Trophoblast cell (in vitro differentiated cells and primary cell): ENCODE results near the gene THADA.
"Not testable (repeated sequence)": the region's sequence is repeated elsewhere in the genome, so short reads cannot be mapped to it uniquely, and the experiment has no call there.

Experiments
- DNase-seq, 2 donors: peaks; one replicate each; pipeline ENCODE4 v3.0.0-alpha.2; 2016
- H2AFZ ChIP-seq: 2 replicates; pipeline ENCODE4 v1.6.1; 2013; ENCODE audit warnings: low read length, moderate library complexity, mild to moderate bottlenecking; ENCODE audit not compliant: insufficient read depth, poor library complexity
- H2AK5ac ChIP-seq: 2 replicates; pipeline ENCODE4 v1.6.1; 2013; ENCODE audit warnings: mild to moderate bottlenecking, low read length
- H2BK120ac ChIP-seq: 2 replicates; pipeline ENCODE4 v1.6.1; 2013; ENCODE audit warnings: low read length, mild to moderate bottlenecking, moderate library complexity; ENCODE audit not compliant: insufficient read depth, poor library complexity
- H2BK12ac ChIP-seq: 2 replicates; pipeline ENCODE4 v1.6.1; 2013; ENCODE audit warnings: mild to moderate bottlenecking, low read length, moderate library complexity
- H2BK5ac ChIP-seq: 2 replicates; pipeline ENCODE4 v1.6.1; 2013; ENCODE audit warnings: low read length, low read depth, moderate library complexity, mild to moderate bottlenecking; ENCODE audit not compliant: poor library complexity
- H3K14ac ChIP-seq: 2 replicates; pipeline ENCODE4 v1.6.1; 2013; ENCODE audit warnings: mild to moderate bottlenecking, low read length
- H3K18ac ChIP-seq: 2 replicates; pipeline ENCODE4 v1.6.1; 2013; ENCODE audit warnings: mild to moderate bottlenecking, low read length
- H3K23ac ChIP-seq: 2 replicates; pipeline ENCODE4 v1.6.1; 2013; ENCODE audit warnings: low read length
- H3K27ac ChIP-seq: 2 replicates; pipeline ENCODE4 v1.5.1; 2013; ENCODE audit warnings: low read depth, mild to moderate bottlenecking, inconsistent platforms, low read length, moderate library complexity
- H3K27me3 ChIP-seq: 2 replicates; pipeline ENCODE4 v1.6.1; 2013; ENCODE audit warnings: inconsistent platforms, mild to moderate bottlenecking, low read length, moderate library complexity; ENCODE audit not compliant: insufficient read depth
- H3K36me3 ChIP-seq, 2 experiments: 1 replicate in 1 of 2; 2 replicates in 1 of 2; pipeline ENCODE4 v1.6.1; 2013; ENCODE audit warnings: low read length in 2 of 2, mild to moderate bottlenecking in 2 of 2, moderate library complexity in 1 of 2; ENCODE audit not compliant: insufficient read depth in 2 of 2, control insufficient read depth in 1 of 2
- H3K4ac ChIP-seq: 2 replicates; pipeline ENCODE4 v1.6.1; 2013; ENCODE audit warnings: low read depth, mild to moderate bottlenecking, low read length, moderate library complexity
- H3K4me1 ChIP-seq, 2 experiments: 1 replicate in 1 of 2; 2 replicates in 1 of 2; pipeline ENCODE4 v1.6.1; 2013; ENCODE audit warnings: low read length in 2 of 2, mild to moderate bottlenecking in 2 of 2, moderate library complexity in 1 of 2; ENCODE audit not compliant: insufficient read depth in 2 of 2, control insufficient read depth in 1 of 2
- H3K4me2 ChIP-seq: 2 replicates; pipeline ENCODE4 v1.6.1; 2013; ENCODE audit warnings: inconsistent platforms, mild to moderate bottlenecking, low read length, moderate library complexity
- H3K4me3 ChIP-seq: 2 replicates; pipeline ENCODE4 v1.5.1; 2013; ENCODE audit warnings: mild to moderate bottlenecking, low read depth, low read length, inconsistent platforms
- H3K79me1 ChIP-seq: one replicate; pipeline ENCODE4 v1.6.1; 2013; ENCODE audit warnings: low read length
- H3K79me2 ChIP-seq: 2 replicates; pipeline ENCODE4 v1.6.1; 2013; ENCODE audit warnings: low read length, mild to moderate bottlenecking; ENCODE audit not compliant: control insufficient read depth, insufficient read depth, poor library complexity
- H3K9ac ChIP-seq: 2 replicates; pipeline ENCODE4 v1.6.1; 2013; ENCODE audit warnings: mild to moderate bottlenecking, low read length
- H3K9me3 ChIP-seq: 2 replicates; pipeline ENCODE4 v1.6.1; 2013; ENCODE audit warnings: low read depth, mild to moderate bottlenecking, control low read depth, inconsistent platforms, low read length; ENCODE audit not compliant: insufficient read depth
- H4K12ac ChIP-seq: 2 replicates; pipeline ENCODE4 v1.6.1; 2013; ENCODE audit warnings: low read depth, mild to moderate bottlenecking, low read length, moderate library complexity
- H4K8ac ChIP-seq: 2 replicates; pipeline ENCODE4 v1.6.1; 2013; ENCODE audit warnings: low read depth, mild to moderate bottlenecking, low read length, moderate library complexity
- H4K91ac ChIP-seq: one replicate; pipeline ENCODE4 v1.6.1; 2013; ENCODE audit warnings: low read depth, mild to moderate bottlenecking, low read length, moderate library complexity
- WGBS: extraction: QIAGEN DNeasy Blood & Tissue Kit; methylation state at CpG from one replicate; pipeline ENCODE4 v1.1.7; 2013; ENCODE audit warnings: missing lambda C conversion rate; ENCODE audit not compliant: insufficient read length, insufficient coverage; ENCODE audit errors: extremely low coverage; 5-methylcytosine and 5-hydroxymethylcytosine counted together

The THADA gene

GRCh38 chr2:43396344-43396743 lies 199.5 kb downstream of the THADA start:
- not testable (repeated sequence) for H2AK5ac ChIP-seq, H4K8ac ChIP-seq, H3K4me1 ChIP-seq, H3K9me3 ChIP-seq, H2AFZ ChIP-seq, H3K36me3 ChIP-seq, H3K4me2 ChIP-seq, H3K27me3 ChIP-seq, H3K79me2 ChIP-seq, DNase-seq, H3K4ac ChIP-seq, H3K27ac ChIP-seq, H2BK120ac ChIP-seq, H3K79me1 ChIP-seq, H3K4me3 ChIP-seq, H3K23ac ChIP-seq, H3K18ac ChIP-seq, H2BK12ac ChIP-seq, H3K14ac ChIP-seq, H4K91ac ChIP-seq, H2BK5ac ChIP-seq, H3K9ac ChIP-seq, H4K12ac ChIP-seq
- no CpG with 5 or more reads among the region's 8 CpGs for WGBS

GRCh38 chr2:43393918-43394317 lies 201.9 kb downstream of the THADA start:
- Histone ChIP-seq H4K91ac (no peak overlapping the region), H3K27me3 (no peaks in the 10 kb centered on the region), H3K79me2 (no peaks in the 10 kb centered on the region), H2AFZ (no peak overlapping the region), H3K4ac (no peak overlapping the region), H2AK5ac (no peak overlapping the region), H4K12ac (no peak overlapping the region), H3K9me3 (no peaks in the 10 kb centered on the region), H3K4me2 (no peak overlapping the region), H4K8ac (no peak overlapping the region), H3K4me1 (peaks cover 3 to 7% of the 10 kb centered on the region in 2 experiments), H3K79me1 (no peaks in the 10 kb centered on the region), H2BK12ac (no peak overlapping the region), H3K36me3 (no peaks in the 10 kb centered on the region), H2BK120ac (no peak overlapping the region), H3K18ac (no peak overlapping the region), H3K14ac (no peak overlapping the region), H2BK5ac (no peak overlapping the region), H3K27ac (no peak overlapping the region), H3K4me3 (no peak overlapping the region), H3K9ac (no peak overlapping the region), H3K23ac (no peak overlapping the region)
- no CpG with 5 or more reads among the region's 2 CpGs for WGBS
- DNase-seq = no peak

GRCh38 chr2:43391878-43392215 lies 204.0 kb downstream of the THADA start:
- no peaks in the 10 kb centered on the region for H3K36me3 ChIP-seq
- no peak overlapping the region for H3K4ac ChIP-seq
- no peak overlapping the region for H2AK5ac ChIP-seq
- H4K91ac ChIP-seq = no peak overlapping the region
- no peak overlapping the region for H3K18ac ChIP-seq
- no peak overlapping the region for H3K23ac ChIP-seq
- no peak overlapping the region for H2AFZ ChIP-seq
- H3K27me3 ChIP-seq = no peaks in the 10 kb centered on the region
- no peak overlapping the region for H3K14ac ChIP-seq
- no CpG with 5 or more reads among the region's 4 CpGs for WGBS
- H2BK5ac ChIP-seq = no peak overlapping the region
- no peak overlapping the region for H2BK12ac ChIP-seq
- no peaks in the 10 kb centered on the region for H3K9me3 ChIP-seq
- no peak overlapping the region for H4K12ac ChIP-seq
- no peak overlapping the region for H3K4me2 ChIP-seq
- no peak overlapping the region for H3K4me3 ChIP-seq
- no peaks in the 10 kb centered on the region for H3K79me1 ChIP-seq
- no peaks in the 10 kb centered on the region for H3K79me2 ChIP-seq
- H3K9ac ChIP-seq = no peak overlapping the region
- no peak overlapping the region for H2BK120ac ChIP-seq
- H3K27ac ChIP-seq = no peak overlapping the region
- DNase-seq = no peak
- no peak overlapping the region for H4K8ac ChIP-seq
- H3K4me1 ChIP-seq = no peaks in the 10 kb centered on the region

GRCh38 chr2:43391201-43391877 lies 204.5 kb downstream of the THADA start:
- H3K4me2 ChIP-seq = no peak overlapping the region
- H3K23ac ChIP-seq = no peak overlapping the region
- H2BK5ac ChIP-seq = no peak overlapping the region
- H3K9me3 ChIP-seq = no peaks in the 10 kb centered on the region
- no peaks in the 10 kb centered on the region for H3K79me1 ChIP-seq
- H3K4ac ChIP-seq = no peak overlapping the region
- no peak overlapping the region for H3K4me3 ChIP-seq
- H3K4me1 ChIP-seq = no peaks in the 10 kb centered on the region
- H3K79me2 ChIP-seq = no peaks in the 10 kb centered on the region
- H3K27ac ChIP-seq = no peak overlapping the region
- no CpG with 5 or more reads among the region's 2 CpGs for WGBS
- DNase-seq = no peak
- H3K18ac ChIP-seq = no peak overlapping the region
- no peak overlapping the region for H2BK120ac ChIP-seq
- no peak overlapping the region for H2AK5ac ChIP-seq
- no peak overlapping the region for H4K12ac ChIP-seq
- no peaks in the 10 kb centered on the region for H3K27me3 ChIP-seq
- no peak overlapping the region for H2BK12ac ChIP-seq
- H4K91ac ChIP-seq = no peak overlapping the region
- H3K36me3 ChIP-seq = no peaks in the 10 kb centered on the region
- H3K9ac ChIP-seq = no peak overlapping the region
- no peak overlapping the region for H4K8ac ChIP-seq
- H2AFZ ChIP-seq = no peak overlapping the region
- no peak overlapping the region for H3K14ac ChIP-seq
